ENCODE results near the gene CMTM8. TPM values are rescaled to one million over a fixed set of nuclear protein-coding genes. Genes with fewer than 3 reads are reported as not detected.

The CMTM8 gene
- total RNA-seq, 4 donors from 2014 or later, result 1.4 to 4.1 (median 2.9) TPM

GRCh38 chr3:32215185-32215584, 23.3 kb upstream of the CMTM8 start:
- no peak for ATAC-seq
- Histone ChIP-seq H3K4me3 (no peak overlapping the region), H3K27ac (no peak overlapping the region), H3K36me3 (no peaks in the 10 kb centered on the region), H3K4me1 (no peaks in the 10 kb centered on the region), H3K9me3 (no peaks in the 10 kb centered on the region), H3K27me3 (no peaks in the 10 kb centered on the region)
- DNase-seq, result no peak
- TF ChIP-seq CTCF (IDR thresholded peaks at IDR 0.05 in 4 of 5, conservative IDR thresholded peaks at IDR 0.05 in 1 of 5), result no peak
- no peak for TF ChIP-seq POLR2A (IDR thresholded peaks at IDR 0.05)
- intact Hi-C loops (cut with DNase I; ENCODE audit: low total_unique reads), result no loop called here
- in situ Hi-C loops (cut with MboI; ENCODE audit: low sequenced_read_pairs in 4 of 4), result no loop called here

GRCh38 chr3:32216172-32216783, 22.2 kb upstream of the CMTM8 start:
- Histone ChIP-seq H3K36me3 (no peaks in the 10 kb centered on the region), H3K27ac (no peak overlapping the region), H3K9me3 (no peaks in the 10 kb centered on the region), H3K27me3 (no peaks in the 10 kb centered on the region), H3K4me1 (no peaks in the 10 kb centered on the region), H3K4me3 (no peak overlapping the region)
- intact Hi-C loops (cut with DNase I; ENCODE audit: low total_unique reads) (no loop called here), in situ Hi-C loops (cut with MboI; ENCODE audit: low sequenced_read_pairs in 4 of 4) (no loop called here)
- TF ChIP-seq CTCF (IDR thresholded peaks at IDR 0.05 in 4 of 5, conservative IDR thresholded peaks at IDR 0.05 in 1 of 5) (no peak), POLR2A (IDR thresholded peaks at IDR 0.05) (no peak)
- DNase-seq, result no peak
- no peak for ATAC-seq

GRCh38 chr3:32217339-32217738, 21.1 kb upstream of the CMTM8 start:
- Histone ChIP-seq H3K4me1 (no peaks in the 10 kb centered on the region), H3K4me3 (no peak overlapping the region), H3K9me3 (no peaks in the 10 kb centered on the region), H3K27me3 (no peaks in the 10 kb centered on the region), H3K36me3 (no peaks in the 10 kb centered on the region), H3K27ac (no peak overlapping the region)
- ATAC-seq, result no peak
- intact Hi-C loops (cut with DNase I; ENCODE audit: low total_unique reads) (no loop called here), in situ Hi-C loops (cut with MboI; ENCODE audit: low sequenced_read_pairs in 4 of 4) (no loop called here)
- no peak for DNase-seq
- TF ChIP-seq POLR2A (IDR thresholded peaks at IDR 0.05) (no peak), CTCF (IDR thresholded peaks at IDR 0.05 in 4 of 5, conservative IDR thresholded peaks at IDR 0.05 in 1 of 5) (no peak)

- H3K4me3 ChIP-seq, result no peak overlapping the region
- no peaks in the 10 kb centered on the region for H3K36me3 ChIP-seq
- no peaks in the 10 kb centered on the region for H3K27me3 ChIP-seq
- no peak for TF ChIP-seq CTCF (IDR thresholded peaks at IDR 0.05 in 4 of 5, conservative IDR thresholded peaks at IDR 0.05 in 1 of 5)
- no peak for TF ChIP-seq POLR2A (IDR thresholded peaks at IDR 0.05)
- DNase-seq (no peak), ATAC-seq (no peak)
- in situ Hi-C loops (cut with MboI; ENCODE audit: low sequenced_read_pairs in 4 of 4) (no loop called here), intact Hi-C loops (cut with DNase I; ENCODE audit: low total_unique reads) (no loop called here)
- H3K4me1 ChIP-seq, result no peaks in the 10 kb centered on the region
- no peaks in the 10 kb centered on the region for H3K9me3 ChIP-seq
- H3K27ac ChIP-seq, result no peak overlapping the region
Measured at GRCh38 chr3:32219537-32219936, 18.9 kb upstream of the CMTM8 start.

GRCh38 chr3:32220006-32220405, 18.5 kb upstream of the CMTM8 start:
- TF ChIP-seq POLR2A (IDR thresholded peaks at IDR 0.05), result no peak
- TF ChIP-seq CTCF (IDR thresholded peaks at IDR 0.05 in 4 of 5, conservative IDR thresholded peaks at IDR 0.05 in 1 of 5), result no peak
- no peaks in the 10 kb centered on the region for H3K4me1 ChIP-seq
- no peaks in the 10 kb centered on the region for H3K36me3 ChIP-seq
- intact Hi-C loops (cut with DNase I; ENCODE audit: low total_unique reads), result no loop called here
- no peak overlapping the region for H3K27ac ChIP-seq
- in situ Hi-C loops (cut with MboI; ENCODE audit: low sequenced_read_pairs in 4 of 4), result no loop called here
- H3K4me3 ChIP-seq, result no peak overlapping the region
- no peaks in the 10 kb centered on the region for H3K27me3 ChIP-seq
- ATAC-seq (no peak), DNase-seq (no peak)
- no peaks in the 10 kb centered on the region for H3K9me3 ChIP-seq
